GM12892 (cell line): ENCODE data around the gene KLHL11.

Source experiments
- DNase-seq: peaks from one replicate; pipeline ENCODE4 v3.0.0; 2011; ENCODE audit not compliant: insufficient read length
- FAIRE-seq: peaks from 2 replicates; lab custom pipeline; 2011; peaks lifted over from hg19 to GRCh38; lab: Jason Lieb, UNC
- POLR2A ChIP-seq: IDR thresholded peaks from 2 replicates; pipeline ENCODE4 v1.6.1; 2011; ENCODE audit warnings: low read depth, low read length, control low read depth
- POLR2AphosphoS5 ChIP-seq: IDR thresholded peaks from 2 replicates; pipeline ENCODE4 v1.6.1; 2011; ENCODE audit warnings: low read depth, low read length, control low read depth
- TAF1 ChIP-seq: IDR thresholded peaks from 2 replicates; pipeline ENCODE4 v1.6.1; 2011; ENCODE audit warnings: low read depth, mild to moderate bottlenecking, control low read depth, low read length, borderline replicate concordance

Gene KLHL11

DNA sequence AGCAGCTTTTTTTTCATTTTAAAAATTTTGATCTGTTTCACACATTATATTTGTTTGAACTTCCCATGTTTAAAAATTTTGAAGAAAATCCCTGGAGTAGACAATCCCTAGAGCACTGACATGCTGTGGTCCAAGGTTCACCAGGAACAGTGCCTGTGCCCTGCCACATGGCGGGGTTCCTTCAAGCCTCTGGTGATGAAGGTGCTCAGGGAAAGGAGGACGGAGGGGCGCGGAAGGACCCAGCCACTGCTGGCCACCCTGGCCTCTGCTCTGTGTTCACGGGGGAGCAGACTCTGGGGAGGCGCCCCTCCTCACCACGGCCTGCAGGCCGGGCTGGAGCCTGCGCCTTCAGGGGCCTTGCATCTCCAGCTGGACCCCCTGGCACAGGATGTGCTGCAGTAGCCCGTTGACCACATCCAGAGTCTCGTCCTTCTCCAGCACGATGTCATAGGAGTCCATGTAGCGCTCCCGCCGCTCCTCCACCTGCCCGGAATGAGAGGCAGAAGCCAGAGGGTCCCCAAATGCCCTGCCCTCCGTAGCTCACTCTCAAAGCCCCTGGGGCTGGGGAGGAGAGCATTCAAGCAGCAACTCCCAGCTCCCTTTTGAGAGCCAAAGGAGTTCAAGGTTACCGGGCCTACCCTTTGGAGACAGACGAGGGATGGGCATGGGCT lies 39.9 kb downstream of the KLHL11 start:
- TF ChIP-seq TAF1 (no peak), POLR2AphosphoS5 (no peak), POLR2A (no peak)
- DNase-seq (no peak), FAIRE-seq (no peak)

DNA sequence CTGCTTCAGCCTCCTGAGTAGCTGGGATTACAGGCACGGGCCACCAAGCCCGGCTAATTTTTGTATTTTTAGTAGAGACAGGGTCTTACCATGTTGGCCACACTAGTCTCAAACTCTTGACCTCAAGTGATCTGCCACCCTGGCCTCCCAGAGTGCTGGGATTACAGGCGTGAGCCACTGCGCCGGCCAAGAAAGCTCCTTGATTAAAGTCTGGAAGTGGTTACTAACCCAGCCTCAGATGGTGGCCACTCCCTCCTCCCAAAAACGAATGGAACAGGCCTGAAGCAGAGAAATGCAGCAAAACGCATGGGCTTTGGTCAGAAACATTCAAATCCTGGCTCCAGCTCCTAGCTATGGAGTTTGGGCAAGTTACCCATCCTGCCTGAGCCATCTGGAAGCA lies 41.1 kb downstream of the KLHL11 start:
- TF ChIP-seq POLR2A (no peak), POLR2AphosphoS5 (no peak), TAF1 (no peak)
- FAIRE-seq (no peak), DNase-seq (no peak)

DNA sequence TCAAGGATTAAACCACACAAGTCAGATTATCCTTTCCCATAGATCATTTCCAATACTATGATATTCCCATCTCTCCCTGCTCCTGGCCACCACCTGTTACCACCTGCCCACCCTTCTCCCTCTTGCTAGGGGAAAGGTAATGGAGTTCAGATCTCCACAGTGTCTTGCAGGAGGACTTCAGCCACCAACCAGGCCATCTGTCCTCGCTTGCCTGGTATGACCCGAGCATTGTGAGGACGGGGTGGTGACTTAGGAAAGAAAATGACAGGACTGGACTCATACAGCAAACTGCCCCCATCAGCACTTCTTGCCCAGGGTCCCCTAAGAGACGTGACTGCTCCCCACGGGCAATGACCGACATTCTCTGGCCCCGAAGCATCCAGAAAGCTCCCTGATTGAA lies 41.6 kb downstream of the KLHL11 start:
- FAIRE-seq (no peak), DNase-seq (no peak)
- TF ChIP-seq POLR2AphosphoS5 (no peak), POLR2A (no peak), TAF1 (no peak)

DNA sequence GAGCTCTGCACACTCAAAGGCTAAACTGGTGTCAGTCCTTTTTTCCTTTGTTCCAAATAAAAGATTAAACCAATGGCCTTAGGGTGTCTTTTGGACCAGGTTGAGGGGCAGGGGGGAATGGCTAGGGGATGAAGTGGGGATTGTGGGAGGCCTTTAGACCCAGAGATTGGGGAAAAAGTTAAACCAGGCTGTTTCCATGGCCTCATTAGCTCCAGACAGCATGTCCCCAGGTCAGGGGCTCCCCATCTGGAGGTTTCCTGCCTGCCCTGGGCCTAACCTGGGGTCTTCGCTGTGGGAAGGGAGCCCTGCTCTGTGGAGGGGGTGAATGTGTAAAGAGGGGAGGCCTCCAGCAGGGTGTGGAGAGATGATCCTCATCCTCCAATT lies 42.1 kb downstream of the KLHL11 start:
- no peak for FAIRE-seq
- DNase-seq, result no peak
- TF ChIP-seq POLR2A (no peak), TAF1 (no peak), POLR2AphosphoS5 (no peak)

DNA sequence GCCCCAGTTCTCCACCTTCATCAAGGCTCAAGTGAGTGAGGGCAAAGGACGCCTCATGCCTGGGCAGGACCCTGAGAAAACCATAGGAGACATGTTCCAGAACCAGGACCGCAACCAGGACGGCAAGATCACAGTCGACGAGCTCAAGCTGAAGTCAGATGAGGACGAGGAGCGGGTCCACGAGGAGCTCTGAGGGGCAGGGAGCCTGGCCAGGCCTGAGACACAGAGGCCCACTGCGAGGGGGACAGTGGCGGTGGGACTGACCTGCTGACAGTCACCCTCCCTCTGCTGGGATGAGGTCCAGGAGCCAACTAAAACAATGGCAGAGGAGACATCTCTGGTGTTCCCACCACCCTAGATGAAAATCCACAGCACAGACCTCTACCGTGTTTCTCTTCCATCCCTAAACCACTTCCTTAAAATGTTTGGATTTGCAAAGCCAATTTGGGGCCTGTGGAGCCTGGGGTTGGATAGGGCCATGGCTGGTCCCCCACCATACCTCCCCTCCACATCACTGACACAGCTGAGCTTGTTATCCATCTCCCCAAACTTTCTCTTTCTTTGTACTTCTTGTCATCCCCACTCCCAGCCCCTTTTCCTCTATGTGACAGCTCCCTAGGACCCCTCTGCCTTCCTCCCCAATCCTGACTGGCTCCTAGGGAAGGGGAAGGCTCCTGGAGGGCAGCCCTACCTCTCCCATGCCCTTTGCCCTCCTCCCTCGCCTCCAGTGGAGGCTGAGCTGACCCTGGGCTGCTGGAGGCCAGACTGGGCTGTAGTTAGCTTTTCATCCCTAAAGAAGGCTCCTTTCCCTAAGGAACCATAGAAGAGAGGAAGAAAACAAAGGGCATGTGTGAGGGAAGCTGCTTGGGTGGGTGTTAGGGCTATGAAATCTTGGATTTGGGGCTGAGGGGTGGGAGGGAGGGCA lies 42.7 kb downstream of the KLHL11 start:
- no peak for TF ChIP-seq TAF1
- TF ChIP-seq POLR2AphosphoS5, result no peak
- TF ChIP-seq POLR2A, result no peak
- FAIRE-seq (no peak), DNase-seq (no peak)

DNA sequence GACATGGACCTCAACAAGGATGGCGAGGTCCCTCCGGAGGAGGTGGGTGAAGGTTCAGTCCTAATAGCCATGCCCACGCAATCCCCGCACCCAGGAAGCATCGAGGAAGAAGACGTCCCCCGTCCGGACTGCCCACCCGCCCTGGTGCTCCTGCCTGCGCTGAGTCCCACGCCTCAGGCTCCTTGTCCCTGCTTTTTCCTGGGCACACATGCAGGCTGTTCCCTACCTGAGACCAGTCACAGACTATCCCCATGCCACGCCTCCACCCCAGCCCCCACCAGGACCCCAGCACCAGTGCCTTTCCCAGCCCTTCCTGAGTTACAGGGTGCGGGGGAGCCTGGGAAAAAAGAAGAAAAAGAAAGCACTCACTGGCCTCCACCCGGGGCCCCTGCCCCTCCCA lies 43.4 kb downstream of the KLHL11 start:
- TF ChIP-seq TAF1 (no peak), POLR2AphosphoS5 (no peak), POLR2A (no peak)
- DNase-seq, result no peak
- FAIRE-seq, result no peak

DNA sequence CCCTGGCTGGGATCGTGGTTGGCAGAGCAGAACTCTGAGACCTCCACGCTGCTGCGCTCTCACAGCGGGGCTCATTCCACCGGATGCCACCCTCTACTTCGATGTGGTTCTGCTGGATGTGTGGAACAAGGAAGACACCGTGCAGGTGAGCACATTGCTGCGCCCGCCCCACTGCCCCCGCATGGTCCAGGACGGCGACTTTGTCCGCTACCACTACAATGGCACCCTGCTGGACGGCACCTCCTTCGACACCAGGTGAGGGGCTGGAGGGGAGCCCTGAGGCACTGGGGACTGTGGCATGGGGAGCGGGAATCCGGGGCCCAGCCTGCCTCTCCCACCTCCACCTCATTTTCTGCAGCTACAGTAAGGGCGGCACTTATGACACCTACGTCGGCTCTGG lies 47.2 kb downstream of the KLHL11 start:
- FAIRE-seq (no peak), DNase-seq (no peak)
- TF ChIP-seq POLR2AphosphoS5, result no peak
- no peak for TF ChIP-seq POLR2A
- TF ChIP-seq TAF1, result no peak

DNA sequence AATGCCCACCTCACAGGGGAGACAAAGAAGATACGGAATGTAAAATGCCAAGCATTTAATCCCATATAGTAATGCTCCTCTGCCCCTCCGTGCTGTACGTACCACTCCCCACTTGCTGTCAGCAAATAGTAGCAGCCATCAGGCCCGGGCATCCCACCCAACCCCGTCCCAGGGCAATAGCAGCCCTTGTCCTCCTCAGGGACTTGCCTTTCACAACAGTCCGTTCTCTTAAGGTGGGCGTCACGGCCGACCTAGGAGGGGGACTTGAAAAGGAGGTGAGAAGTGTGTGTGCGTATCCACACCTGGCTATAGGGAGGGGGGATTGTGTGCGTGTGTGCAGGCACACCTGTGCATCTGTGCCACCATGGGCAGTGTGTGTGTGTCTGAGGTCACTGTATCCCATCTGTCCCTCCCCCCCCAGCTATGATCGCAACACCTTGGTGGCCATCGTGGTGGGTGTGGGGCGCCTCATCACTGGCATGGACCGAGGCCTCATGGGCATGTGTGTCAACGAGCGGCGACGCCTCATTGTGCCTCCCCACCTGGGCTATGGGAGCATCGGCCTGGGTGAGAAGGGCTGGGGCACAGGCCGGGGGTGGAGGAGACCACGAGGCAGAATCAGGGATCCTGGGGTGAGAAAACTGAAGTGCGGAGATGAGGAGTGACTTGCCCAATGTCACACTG lies 48.4 kb downstream of the KLHL11 start:
- DNase-seq (no peak), FAIRE-seq (no peak)
- TF ChIP-seq POLR2AphosphoS5, result no peak
- TF ChIP-seq POLR2A, result no peak
- TF ChIP-seq TAF1, result no peak

DNA sequence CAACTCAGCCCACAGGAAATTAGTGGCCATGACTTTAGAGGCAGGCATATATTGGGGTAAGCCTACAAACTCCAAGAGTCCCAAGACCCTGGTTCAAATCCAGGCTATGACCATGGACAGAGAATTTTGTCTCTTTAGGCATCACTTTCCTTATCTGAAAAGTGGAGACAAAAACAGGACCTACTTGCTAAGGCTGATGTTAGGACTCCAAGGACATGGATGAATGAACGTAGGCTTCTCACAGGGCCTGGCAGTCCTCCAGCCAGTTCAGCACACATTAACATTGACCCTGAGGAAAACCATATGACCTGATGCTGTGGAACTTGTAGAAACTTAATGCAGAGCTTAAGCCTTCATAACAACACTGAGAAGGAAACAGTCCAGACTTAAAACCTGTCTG lies 51.0 kb downstream of the KLHL11 start:
- FAIRE-seq (no peak), DNase-seq (no peak)
- TF ChIP-seq POLR2A, result no peak
- no peak for TF ChIP-seq POLR2AphosphoS5
- no peak for TF ChIP-seq TAF1

DNA sequence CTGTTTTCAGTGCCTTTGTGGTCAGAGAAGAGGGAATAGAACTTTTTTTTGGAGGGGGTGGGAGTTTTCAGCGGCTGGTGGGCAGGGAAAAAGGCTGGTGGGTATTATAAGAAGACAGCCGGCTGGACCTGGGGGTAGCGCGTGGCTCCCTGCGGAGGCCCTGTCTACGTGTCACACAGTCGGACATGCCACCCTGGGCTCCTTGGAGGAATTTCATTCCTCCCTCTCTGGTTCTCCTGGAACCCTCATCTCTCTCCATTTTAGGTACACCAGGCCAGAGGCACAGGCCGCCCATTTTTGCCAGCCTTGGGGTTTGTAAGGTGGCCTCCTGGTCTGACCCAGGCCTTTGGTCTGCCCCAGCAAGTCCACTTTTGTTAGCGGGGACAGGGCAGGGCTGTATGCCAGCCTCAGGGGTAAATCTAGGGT lies 51.5 kb downstream of the KLHL11 start:
- DNase-seq, result no peak
- TF ChIP-seq TAF1 (no peak), POLR2A (no peak), POLR2AphosphoS5 (no peak)
- FAIRE-seq, result no peak

DNA sequence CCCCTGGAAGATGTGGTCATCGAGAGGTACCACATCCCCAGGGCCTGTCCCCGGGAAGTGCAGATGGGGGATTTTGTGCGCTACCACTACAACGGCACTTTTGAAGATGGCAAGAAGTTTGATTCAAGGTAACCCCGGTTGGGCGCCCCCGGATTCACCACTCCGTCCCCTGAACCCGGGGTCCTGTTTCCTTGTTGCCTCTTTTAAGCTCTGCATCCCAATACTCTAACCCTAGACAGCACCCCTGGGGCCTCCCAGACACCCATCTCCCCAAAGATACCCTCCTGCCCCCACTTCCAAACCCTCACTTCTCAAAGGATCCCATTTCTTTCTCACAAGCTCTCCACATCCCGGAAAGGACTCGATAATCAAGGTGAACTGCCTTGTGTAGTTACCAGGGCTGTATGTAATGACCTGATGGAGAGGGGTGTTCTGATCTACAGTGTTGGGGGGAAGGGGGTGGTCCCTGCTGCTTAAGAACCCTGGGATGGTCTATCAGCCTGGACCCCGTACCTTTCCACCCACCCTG lies 52.0 kb downstream of the KLHL11 start:
- FAIRE-seq, result no peak
- TF ChIP-seq POLR2AphosphoS5 (no peak), TAF1 (no peak), POLR2A (no peak)

More for the DNA sequence above, 52.0 kb downstream of the KLHL11 start:
- DNase-seq, result no peak
